Measurements from ENCODE around the gene ELF5. TPM values are rescaled to one million over a fixed set of nuclear protein-coding genes. Genes with fewer than 3 reads are reported as not detected.

Gene ELF5
- not detected for polyA plus RNA-seq (ENCODE audit: insufficient read length)

DNA sequence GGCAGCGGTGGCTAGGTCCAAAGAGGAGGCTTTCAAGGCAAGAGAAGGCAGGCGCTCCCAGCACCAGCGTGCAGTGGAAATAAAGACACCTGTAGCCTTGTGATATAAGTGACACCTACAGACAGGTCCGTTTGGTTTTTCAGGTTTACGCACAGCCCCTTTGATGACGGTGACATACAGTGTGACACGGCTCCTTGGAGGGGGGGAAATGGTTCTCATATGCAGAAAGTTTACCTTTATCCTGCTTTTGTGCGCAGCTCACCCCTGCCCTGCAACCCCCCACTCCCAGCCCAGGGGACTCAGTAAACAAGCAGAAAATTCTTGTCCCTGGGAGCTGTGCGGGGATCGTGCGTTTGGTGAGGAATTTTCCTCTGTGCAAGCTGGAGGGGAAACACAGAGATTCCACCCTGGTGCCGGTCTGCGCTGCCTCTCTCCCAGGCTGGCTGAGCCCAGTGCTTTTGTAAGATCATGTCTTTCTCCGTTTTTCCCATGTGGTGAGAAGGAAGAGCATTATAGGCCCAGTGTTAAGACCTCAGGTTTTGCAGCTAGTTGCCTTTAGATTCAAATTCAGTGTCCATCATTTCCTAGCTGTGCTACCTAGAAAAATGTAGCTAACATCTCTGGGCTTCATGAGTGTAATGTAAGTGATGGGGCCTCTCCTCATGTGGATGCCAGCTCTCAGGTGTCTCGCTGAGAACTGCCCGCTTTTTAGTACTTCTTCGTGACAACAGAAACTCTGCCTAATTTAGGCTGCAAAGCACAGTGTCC lies at the start of gene ELF5:
Gene ELF5 (minus strand): TSS at position 113 of the 768 bp plus-strand sequence. CDS start 8,045 bp downstream, outside the sequence.
- no peak for DNase-seq (ENCODE audit: low read depth)

DNA sequence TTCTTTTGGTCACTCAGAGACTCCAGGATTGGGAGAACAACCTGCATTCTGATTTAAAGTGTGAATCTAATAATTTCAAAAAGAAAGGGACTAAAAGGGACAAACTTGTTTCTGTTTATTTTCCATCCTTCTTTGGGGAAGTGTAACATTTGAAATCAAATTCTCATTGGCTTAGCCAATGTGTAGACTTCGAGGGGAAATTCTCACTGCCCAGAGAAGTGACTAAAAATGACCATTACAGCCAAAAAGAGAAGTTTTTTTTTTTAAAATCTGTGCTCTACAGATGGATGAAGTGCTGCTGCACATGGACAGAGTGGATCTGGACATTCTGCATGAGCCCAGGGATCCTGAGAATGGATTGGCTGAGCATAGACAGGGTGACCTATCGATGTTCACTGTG lies 49.4 kb upstream of the ELF5 start:
- DNase-seq (ENCODE audit: low read depth): no peak

DNA sequence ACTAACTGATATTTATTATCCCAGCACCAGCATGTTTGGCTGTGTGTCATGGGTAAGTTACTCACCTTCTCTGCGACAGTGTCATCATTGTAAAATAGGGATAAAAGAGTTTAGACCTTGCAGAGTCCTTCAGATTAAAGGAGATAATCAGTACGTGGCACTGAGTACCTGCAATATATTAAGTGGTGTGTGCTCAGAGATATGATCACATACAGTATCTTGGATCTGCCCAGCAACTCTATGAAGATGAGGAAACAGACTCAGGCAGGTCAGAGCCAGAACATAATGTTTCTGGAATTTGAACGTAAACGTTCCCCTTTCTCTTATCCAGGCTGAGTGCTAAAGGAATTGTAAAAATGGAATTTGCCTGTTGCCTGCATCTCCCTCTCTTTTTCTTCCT lies 46.9 kb upstream of the ELF5 start:
- no peak for DNase-seq (ENCODE audit: low read depth)

DNA sequence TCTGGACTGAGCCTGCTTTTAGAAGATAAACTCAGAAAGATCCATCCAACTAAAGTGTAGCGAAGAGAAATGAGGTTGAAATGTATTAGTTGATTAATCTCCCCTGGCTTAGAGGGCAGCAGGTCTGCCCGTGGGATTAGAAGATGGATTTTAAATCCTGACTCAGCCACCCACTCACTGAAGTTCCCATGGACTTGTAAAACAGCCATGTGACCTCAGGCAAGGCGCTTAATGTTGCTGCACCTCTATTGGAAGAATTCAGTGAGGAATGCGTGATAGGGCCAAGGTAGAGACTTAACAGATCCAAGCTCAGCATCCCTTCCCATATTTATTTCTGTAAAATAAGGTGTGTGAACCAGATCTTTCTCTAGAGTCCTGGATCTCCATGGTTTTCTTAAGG lies 45.1 kb upstream of the ELF5 start:
- DNase-seq (ENCODE audit: low read depth): no peak

DNA sequence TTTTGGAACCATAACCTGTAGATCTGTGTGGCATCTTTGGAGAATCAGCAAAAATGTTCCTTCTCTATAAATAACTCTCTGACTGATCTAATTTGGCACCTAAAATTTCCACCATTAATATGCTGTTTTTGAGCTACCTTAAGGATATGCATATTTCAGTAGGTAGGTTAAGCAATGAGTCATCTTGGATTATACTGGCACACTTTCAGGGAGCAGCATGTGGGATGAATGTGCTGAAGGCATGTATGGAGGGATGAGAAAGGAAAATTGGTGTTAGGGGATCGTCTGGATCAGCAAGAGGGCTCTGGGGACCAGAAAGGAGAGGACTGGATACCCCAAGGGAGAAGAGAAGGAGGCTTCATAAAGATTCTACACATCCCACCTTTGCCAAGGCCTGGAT lies 44.6 kb upstream of the ELF5 start:
- DNase-seq (ENCODE audit: low read depth): no peak

DNA sequence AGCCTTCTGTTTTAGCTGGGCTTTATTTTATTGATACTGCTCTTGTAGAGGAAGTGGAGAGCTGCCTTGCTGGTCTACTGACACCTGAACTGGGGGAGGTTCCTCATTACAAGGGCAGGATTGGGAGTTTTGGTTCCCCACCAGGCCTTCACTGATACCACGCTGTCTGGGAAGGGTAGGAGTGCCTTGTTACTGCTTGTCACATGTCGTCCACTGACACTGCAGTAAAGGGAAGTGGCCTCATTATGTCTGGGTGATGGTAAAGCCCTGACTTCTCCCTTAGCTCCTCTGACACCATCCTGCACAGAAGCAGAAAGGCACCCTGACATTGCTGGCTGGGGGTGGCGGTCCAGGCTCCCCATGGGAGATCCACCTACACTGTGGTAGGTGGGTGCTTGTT lies 38.7 kb upstream of the ELF5 start:
- peak; percentile 6 for DNase-seq (ENCODE audit: low read depth)

DNA sequence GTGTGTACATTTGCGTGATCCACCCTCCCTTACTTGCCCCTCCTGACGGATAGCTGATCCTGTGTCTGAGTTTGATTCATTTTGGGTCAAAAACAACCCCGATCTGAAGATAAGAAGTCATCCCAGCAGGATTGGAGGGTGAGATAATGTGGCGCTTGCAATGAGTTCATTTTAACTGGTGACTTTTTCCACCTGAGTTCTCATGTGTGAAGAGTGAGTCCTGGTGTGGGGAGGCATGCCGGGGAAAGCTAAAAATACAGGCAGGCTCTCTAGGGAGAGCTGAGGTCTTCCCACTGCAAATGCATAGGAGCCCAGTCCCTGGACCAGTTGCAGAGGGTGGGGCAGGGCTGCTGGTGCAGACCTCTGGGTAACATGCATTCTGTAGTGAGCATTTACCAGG lies 35.7 kb upstream of the ELF5 start:
- DNase-seq (ENCODE audit: low read depth): no peak

DNA sequence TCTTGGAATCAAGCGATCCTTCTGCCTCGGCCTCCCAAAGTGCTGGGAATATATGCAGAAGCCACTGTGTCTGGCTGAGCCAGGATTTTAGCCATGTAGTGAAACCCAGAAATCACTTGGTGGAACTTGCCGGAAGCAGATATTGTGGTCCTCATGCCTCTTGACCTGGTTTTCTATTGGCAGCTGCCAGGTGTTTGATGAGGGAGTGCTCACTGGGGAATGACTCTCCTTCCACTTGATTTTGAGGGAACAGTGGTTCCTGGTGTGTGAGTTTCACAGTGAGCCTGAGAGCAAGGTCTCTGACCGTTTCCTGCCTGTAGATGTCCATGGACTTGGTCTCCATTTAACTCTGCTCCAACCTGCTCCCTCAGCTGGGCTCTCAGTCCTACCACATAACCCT lies 34.7 kb upstream of the ELF5 start:
- DNase-seq (ENCODE audit: low read depth): no peak

DNA sequence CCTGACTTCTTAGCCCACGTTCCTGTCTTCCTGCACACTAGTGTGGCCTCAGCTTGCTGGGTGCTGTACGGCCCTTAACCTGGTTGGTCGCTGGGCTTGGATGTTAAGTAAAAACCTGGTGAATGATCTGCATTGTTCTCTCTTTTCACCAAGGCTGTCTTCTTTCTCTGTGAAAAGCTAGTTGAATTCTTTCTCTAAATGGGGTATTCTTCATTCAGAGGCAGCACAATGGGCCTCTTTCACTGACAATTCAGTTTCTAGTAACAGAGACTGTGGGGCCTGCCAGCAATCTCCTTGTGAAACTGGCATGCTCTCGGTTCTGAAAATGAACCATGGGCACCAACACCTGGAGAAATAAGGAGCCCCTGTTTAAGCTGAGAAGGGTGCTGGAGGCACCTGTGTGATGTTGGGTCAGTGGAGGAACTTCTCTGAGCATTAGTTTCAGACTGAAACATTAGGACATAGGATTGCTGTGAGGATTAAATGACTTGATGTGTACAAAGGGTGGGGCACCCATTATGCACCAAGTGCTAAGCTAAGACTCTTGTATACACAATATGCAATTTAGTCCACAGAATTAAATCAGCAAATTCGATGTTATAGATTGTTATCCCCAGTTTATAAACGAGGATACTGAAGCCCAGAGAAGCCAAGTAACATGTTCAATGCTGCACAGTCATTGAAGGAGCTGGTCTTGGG lies 33.1 kb upstream of the ELF5 start:
- DNase-seq (ENCODE audit: low read depth): no peak

DNA sequence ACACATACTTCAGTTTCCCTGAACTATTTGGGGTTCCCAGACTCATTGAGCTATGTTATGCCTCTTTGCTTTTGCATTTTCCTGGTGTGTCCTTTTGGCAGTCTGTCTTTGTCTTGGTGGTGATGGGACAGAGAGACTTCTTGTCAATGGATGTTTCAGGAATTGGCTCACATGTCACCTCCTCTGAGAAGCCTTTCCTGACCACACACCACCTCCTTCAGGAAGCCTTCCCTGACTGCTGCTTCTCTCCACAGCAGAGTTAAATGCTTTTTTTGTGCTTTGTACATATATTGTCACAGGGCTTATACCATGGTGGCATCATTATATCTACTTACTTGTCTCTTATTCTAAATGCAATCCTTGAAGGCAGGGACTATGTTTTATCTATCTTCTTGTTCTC lies 28.5 kb upstream of the ELF5 start:
- no peak for DNase-seq (ENCODE audit: low read depth)

DNA sequence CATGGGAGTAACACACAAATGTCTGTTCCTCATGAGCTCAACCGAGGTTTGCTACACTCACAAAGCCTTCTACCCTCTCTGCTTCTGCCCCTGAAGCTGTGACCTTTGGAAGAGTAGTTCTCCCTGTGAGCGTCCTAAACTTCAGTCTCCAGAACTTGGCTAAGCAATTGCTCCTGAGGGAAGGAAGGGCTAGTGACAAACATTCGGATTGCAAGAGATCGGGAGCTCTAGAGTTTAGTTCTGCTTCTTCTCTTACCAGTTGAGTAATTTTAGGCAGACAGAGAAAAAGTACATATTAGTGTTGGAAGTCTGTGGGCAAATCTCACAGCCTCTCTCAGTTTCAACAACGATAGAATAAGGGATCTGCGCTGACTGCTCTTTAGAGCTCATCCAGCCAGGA lies 27.3 kb upstream of the ELF5 start:
- DNase-seq (ENCODE audit: low read depth): no peak

DNA sequence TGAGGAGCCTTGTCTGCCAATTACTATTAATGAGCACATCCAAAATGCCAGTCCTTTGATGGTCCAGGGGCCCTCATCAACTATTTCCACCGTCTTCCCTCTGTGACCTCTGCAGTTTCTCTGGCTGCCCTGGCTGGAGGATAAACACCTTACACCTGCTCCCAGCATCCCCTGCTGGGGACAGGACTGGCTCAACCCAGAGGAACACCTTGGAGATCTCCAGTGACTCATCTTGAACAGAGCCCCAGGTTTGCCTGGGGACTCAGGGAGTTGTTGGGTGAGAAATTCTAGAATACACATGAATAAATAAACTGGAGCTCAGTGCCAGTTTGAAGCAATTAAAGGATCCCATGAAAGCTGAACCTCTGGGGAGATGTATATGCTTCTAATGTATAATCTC lies 24.0 kb upstream of the ELF5 start:
- DNase-seq (ENCODE audit: low read depth): no peak

DNA sequence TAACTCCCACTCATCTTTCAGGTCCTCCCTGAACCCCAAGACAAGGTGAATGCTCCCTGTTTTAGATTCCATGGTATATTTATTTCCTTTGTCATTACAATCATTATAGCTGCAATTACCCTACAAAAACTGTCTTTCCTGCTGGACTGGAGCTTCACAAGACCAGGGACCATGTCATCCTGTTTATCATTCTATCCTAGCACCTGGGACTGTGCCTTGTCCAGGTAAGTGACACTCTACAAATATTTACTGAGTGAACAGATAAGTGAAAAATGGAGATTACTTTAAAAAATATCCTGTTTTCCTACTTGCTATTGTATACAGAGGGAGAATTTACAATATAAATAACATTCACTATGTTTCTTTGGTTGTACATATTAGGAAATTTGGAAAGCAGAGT lies 22.5 kb upstream of the ELF5 start:
- DNase-seq (ENCODE audit: low read depth): no peak

DNA sequence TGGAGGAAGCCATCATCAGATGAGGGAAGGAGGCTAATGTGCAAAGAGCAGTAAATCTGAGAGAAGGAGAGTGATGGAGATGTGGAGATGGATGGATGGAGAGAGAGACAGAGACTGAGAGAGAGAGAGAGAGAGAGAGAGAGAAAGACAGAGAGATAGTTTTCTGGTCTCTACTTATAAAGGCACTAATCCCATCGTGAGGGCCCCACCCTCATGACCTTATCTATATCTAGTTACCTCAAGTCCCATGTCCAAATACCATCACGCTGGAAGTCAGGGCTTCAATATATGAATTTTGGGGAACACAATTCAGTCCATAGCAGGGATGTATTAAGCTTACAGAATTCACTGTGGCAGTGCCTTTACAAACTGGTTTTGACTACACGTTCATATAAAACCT lies 21.2 kb upstream of the ELF5 start:
- no peak for DNase-seq (ENCODE audit: low read depth)

DNA sequence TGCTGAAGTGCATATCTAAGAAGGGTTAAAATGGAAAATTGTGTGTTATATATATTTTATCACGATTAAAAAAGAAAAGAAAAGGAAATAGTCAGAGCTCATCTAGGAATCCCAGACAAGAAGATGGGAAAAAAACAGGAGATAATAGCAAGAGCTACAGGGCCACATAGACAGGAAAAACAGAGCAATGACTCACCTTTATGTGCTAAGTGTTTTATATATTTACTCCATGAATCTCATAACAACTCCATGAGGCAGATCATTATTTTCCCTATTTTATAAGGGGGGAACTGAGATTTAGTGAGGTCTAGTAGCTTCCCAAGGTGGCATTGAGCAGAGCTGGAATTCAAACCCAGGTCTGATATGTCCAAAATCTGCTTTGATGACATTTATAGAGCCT lies 18.1 kb upstream of the ELF5 start:
- DNase-seq (ENCODE audit: low read depth): no peak

DNA sequence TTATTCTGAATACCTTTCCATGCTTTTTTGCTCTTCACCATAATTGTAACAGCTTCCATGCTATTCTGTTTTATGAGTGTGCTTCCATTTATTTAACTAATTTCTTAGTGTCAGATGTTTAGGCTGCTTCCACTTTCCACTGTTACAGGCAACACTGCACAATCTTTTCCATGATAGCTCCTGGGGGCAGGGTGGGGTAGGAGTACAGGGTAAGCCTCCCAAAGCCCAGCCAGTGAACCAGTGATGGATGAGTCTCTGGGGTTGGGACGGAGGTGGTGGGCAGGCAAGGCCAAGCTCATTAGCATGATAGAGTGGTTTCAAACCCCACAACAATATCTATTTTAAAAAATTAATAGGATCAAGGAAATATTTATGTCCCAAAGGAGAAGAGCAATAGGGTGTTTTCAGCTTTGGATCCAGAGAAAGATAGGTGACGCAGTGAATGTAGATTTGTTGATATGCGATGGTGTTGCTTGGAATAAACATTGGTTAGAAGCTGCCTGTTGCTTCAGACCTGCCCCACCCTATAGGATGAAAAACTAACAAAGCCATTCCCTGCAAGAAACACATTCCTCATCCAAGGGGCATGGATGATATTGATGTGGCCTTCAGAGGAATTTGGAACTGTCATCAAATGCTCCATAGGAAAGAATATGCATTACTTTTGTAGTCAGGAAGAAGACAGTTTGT lies 17.1 kb upstream of the ELF5 start:
- no peak for DNase-seq (ENCODE audit: low read depth)

DNA sequence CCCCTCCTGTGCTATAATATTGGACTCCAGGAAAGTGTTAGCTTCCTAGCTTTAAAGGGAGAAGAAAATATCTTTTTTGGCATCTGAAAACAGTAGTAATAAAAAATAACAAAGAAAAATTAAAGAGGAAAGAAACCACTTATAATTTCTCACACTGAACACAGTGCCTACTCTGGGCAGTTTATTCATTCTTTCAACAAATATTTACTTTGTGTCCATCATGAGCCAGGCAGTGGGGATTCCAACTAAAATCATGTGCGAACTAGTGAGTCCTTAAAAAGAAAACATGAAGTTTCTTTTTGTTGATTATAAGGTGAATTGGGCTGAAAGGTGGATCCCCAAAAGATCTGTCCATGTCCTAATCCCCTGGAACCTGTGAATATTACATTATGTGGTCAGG lies 16.0 kb upstream of the ELF5 start:
- no peak for DNase-seq (ENCODE audit: low read depth)

DNA sequence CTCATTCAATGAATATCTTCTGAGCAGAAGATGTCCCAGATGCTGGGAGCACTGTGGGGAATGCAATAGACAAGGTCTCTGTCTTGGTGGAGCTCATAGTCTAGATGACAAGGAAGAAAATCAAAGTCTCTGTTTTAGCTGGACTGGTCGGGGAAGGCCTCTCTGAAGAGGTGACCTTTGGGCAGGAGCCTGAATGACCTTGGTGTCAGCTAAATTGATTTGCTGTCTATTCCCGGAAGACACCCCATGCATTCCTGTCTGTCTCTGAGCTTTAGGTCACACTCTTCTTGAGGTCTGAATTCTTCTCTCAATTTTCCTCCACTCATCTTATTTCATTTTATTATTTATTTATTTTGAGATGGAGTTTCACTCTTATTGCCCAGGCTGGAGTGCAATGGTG lies 14.5 kb upstream of the ELF5 start:
- DNase-seq (ENCODE audit: low read depth): no peak

DNA sequence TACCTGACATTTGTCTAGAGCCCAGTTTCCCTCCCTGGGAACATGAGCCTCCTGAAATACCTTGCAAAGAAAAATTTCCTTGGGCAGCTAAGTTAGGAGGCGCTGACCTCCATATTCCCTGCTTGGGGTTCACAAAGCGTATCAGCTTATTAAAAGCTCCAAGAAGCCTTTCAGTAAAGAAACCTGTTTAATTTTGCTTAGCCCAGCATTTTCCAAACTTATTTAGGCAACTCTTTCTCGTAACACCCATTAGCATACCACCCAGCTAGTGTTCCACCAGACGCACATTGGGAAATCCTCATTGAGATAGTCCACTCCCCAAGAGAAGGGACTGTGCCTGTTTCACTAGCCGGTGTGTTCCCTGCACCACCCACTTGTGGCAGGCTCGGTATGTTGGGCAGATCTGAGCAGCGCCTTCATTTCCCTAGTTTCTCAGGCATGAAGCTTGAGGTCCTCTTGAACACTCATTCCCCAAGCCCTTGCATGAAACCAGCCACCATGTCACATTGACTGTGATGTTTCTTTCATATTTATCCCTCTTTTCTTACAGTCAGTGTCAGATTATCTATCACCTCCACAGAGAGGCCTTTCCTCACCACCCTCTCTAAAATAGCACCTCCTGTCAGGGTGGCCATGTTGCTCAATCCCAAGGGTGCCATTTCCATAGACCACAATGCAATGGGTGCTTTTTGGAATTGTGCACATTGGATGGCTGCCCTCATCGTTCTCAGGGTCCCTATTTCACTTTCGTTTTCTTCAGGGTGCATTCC lies 12.5 kb upstream of the ELF5 start:
- no peak for DNase-seq (ENCODE audit: low read depth)

DNA sequence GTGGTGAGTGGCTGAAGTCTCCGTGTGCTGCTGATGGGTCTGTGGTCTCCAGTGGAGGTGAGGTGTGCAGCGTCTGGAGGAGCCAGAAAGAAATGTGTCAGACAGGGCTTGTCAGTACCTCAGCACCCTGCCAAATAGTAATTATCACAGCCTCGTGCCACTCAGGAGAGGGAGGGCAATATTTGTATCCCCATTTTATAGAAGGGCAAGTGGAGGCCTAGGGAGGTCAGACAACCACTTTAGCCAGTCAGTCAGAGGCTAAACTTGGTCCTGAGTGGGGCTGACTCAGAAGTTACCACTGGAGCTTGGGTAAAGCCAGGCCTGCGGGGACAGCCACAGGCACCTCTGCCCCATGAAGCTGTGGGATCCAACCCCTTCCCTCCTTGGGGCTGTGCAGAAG lies 11.5 kb upstream of the ELF5 start:
- DNase-seq (ENCODE audit: low read depth): no peak

DNA sequence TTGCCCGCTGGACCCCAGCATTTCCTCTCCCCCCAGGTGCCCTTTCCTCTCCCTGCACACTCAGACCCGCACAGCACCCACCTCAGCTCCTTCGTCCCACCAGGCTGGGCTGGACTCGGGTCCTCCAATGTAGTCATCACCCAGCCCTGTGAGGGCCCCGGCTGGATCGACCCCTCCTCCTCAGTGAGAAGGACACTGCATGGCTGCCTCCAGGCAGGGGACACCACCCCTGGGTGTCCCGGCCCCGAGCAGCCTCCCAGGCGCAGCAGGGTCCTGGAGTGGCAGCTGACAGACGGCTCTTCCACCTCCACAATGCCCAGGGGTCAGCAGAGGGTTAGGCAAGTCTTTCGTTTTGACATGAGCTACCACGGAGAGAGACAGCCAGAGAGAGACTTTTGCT lies 11.1 kb upstream of the ELF5 start:
- DNase-seq (ENCODE audit: low read depth): no peak

DNA sequence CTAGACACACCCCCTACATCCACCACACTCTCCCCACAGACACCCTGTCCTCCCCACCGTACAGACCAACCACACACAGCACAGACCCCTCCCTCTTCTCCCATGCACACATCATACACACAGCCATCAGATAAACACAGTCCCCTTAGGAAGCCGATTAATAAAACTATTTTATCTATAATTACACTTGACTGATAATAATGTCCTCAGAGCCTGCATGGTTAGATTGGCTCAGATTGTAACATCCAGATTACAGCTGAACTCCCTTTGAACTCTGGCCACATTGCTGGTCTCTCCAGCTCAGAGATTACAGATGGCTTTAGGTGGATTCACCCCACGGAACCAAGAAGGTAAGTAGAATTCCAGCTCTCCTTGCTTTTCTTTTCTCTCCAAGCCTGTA lies 9.5 kb upstream of the ELF5 start:
- DNase-seq (ENCODE audit: low read depth): no peak
